CD14-positive monocyte (primary cell): Measurements from ENCODE around the gene CSH1. TPM values are rescaled to one million over a fixed set of nuclear protein-coding genes. Genes with fewer than 3 reads are reported as not detected.
A peak's percentile ranks its signal among the peaks of the same experiment; 100 is the strongest.

Experiments
- DNase-seq, 3 donors: peaks; one replicate each; pipeline ENCODE4 v3.0.0-alpha.2; 2011 to 2022
- H2AFZ ChIP-seq: 2 replicates; pipeline ENCODE4 v1.6.0; 2012; ENCODE audit warnings: mild to moderate bottlenecking, low read depth, low read length, inconsistent platforms; ENCODE audit not compliant: insufficient read depth, poor library complexity, severe bottlenecking
- H3K27ac ChIP-seq, 2 donors: 1 replicate in 1 of 2; 2 replicates in 1 of 2; pipeline ENCODE4 v1.5.1; 2012 to 2013; ENCODE audit warnings: low read length in 2 of 2, control low read depth in 1 of 2, inconsistent platforms in 1 of 2, low read depth in 1 of 2, mild to moderate bottlenecking in 1 of 2
- H3K27me3 ChIP-seq, 2 donors: one replicate each; pipeline versions ENCODE4 v1.6.0 to v1.6.1; 2011 to 2013; ENCODE audit warnings: low read length in 2 of 2; ENCODE audit not compliant: control insufficient read depth in 2 of 2, insufficient read depth in 2 of 2
- H3K36me3 ChIP-seq, 2 donors: replicated peaks in 1 of 2; 1 replicate in 1 of 2; 2 replicates in 1 of 2; pipeline versions ENCODE4 v1.5.1 to v1.6.1; 2012 to 2013; ENCODE audit warnings: low read length in 2 of 2, control low read depth in 1 of 2, inconsistent platforms in 1 of 2, mild to moderate bottlenecking in 1 of 2; ENCODE audit not compliant: insufficient read depth in 2 of 2, control insufficient read depth in 1 of 2
- H3K4me1 ChIP-seq, 2 donors: 1 replicate in 1 of 2; 2 replicates in 1 of 2; pipeline versions ENCODE4 v1.5.1 to v1.6.1; 2012 to 2013; ENCODE audit warnings: low read length in 2 of 2, control low read depth in 1 of 2, inconsistent platforms in 1 of 2, mild to moderate bottlenecking in 1 of 2, moderate library complexity in 1 of 2; ENCODE audit not compliant: insufficient read depth in 2 of 2, control insufficient read depth in 1 of 2
- H3K4me2 ChIP-seq: replicated peaks from 2 replicates; pipeline ENCODE3; 2012; ENCODE audit warnings: low read length, moderate library complexity, mild to moderate bottlenecking; ENCODE audit not compliant: poor library complexity, severe bottlenecking; ENCODE audit errors: extremely low read depth
- H3K4me3 ChIP-seq, 3 experiments: fragments of 200-600 bp in 1 of 3; sonication (generic) in 1 of 3; replicated peaks in 1 of 3; 1 replicate in 2 of 3; 2 replicates in 1 of 3; pipeline ENCODE4 v1.5.1; 2011 to 2013; ENCODE audit warnings: low read length in 3 of 3, mild to moderate bottlenecking in 3 of 3, control low read depth in 2 of 3, low read depth in 2 of 3, inconsistent platforms in 1 of 3, moderate library complexity in 1 of 3
- H3K79me2 ChIP-seq: 2 replicates; pipeline ENCODE4 v1.6.0; 2012; ENCODE audit warnings: mild to moderate bottlenecking, control low read depth, inconsistent platforms, low read length, moderate library complexity; ENCODE audit not compliant: insufficient read depth
- H3K9ac ChIP-seq: 2 replicates; pipeline ENCODE4 v1.6.0; 2017; ENCODE audit warnings: low read length, mild to moderate bottlenecking; ENCODE audit not compliant: insufficient read depth, poor library complexity, severe bottlenecking
- H3K9me3 ChIP-seq, 2 donors: replicated peaks in 1 of 2; 1 replicate in 1 of 2; 2 replicates in 1 of 2; pipeline versions ENCODE4 v1.5.1 to v1.6.1; 2012 to 2013; ENCODE audit warnings: low read length in 2 of 2, control low read depth in 1 of 2; ENCODE audit not compliant: control insufficient read depth in 1 of 2, insufficient read depth in 1 of 2
- H4K20me1 ChIP-seq: 2 replicates; pipeline ENCODE4 v1.6.0; 2012; ENCODE audit warnings: mild to moderate bottlenecking, low read length, control low read depth, moderate library complexity; ENCODE audit not compliant: insufficient read depth
- H3K27ac Mint-ChIP-seq, 7 donors: one replicate each; pipeline ENCODE4 v1.8.0; 2020; ENCODE audit warnings: mild to moderate bottlenecking in 7 of 7, mixed read lengths in 7 of 7, moderate library complexity in 6 of 7, inconsistent platforms in 2 of 7
- H3K27me3 Mint-ChIP-seq, 3 donors: one replicate each; pipeline ENCODE4 v1.8.0; 2021 to 2022; ENCODE audit warnings: low read depth in 3 of 3, mild to moderate bottlenecking in 3 of 3, mixed read lengths in 3 of 3, moderate library complexity in 3 of 3, inconsistent platforms in 1 of 3
- H3K36me3 Mint-ChIP-seq, 2 donors: one replicate each; pipeline ENCODE4 v1.8.0; 2020; ENCODE audit warnings: mixed read lengths in 2 of 2, inconsistent platforms in 1 of 2, mild to moderate bottlenecking in 1 of 2
- H3K4me1 Mint-ChIP-seq: one replicate; pipeline ENCODE4 v1.8.0; 2020; ENCODE audit warnings: mild to moderate bottlenecking, mixed read lengths
- H3K4me3 Mint-ChIP-seq, 2 donors: one replicate each; pipeline ENCODE4 v1.8.0; 2020; ENCODE audit warnings: mild to moderate bottlenecking in 2 of 2, mixed read lengths in 2 of 2, moderate library complexity in 1 of 2
- H3K9me3 Mint-ChIP-seq, 7 donors: one replicate each; pipeline ENCODE4 v1.8.0; 2020 to 2022; ENCODE audit warnings: mixed read lengths in 7 of 7, mild to moderate bottlenecking in 6 of 7, moderate library complexity in 6 of 7, inconsistent platforms in 2 of 7
- CTCF ChIP-seq: fragments of 200-600 bp; IDR thresholded peaks from one replicate; pipeline ENCODE4 v1.8.0; 2022; ENCODE audit warnings: antibody characterized with exemption, mild to moderate bottlenecking
- WGBS: methylation state at CpG from one replicate; pipeline ENCODE4 v1.1.5; 2013; ENCODE audit warnings: missing lambda C conversion rate; ENCODE audit not compliant: insufficient coverage; 5-methylcytosine and 5-hydroxymethylcytosine counted together
- intact Hi-C, 2 donors: fragments of 100-400 bp; cut with micrococcal nuclease; formaldehyde crosslinking; loops; one replicate each; pipeline versions ENCODE4 v1.15.0 to v1.15.1; 2023
- polyA plus RNA-seq, 3 donors: library from polyadenylated mRNA; depleted of rRNA in 1 of 3; unstranded in 2 of 3; stranded (reverse) in 1 of 3; fragments of 300-500 nt in 2 of 3; fragments of >200 nt in 1 of 3; fragmentation: Illumina TruSeq in 2 of 3; gene quantifications; 1 replicate in 2 of 3; 2 replicates in 1 of 3; pipeline ENCODE4 v1.2.3, GENCODE V29; 2012 to 2021

CSH1 gene
- polyA plus RNA-seq, 3 donors = not detected

GRCh38 chr17:63930951-63931575, 34.7 kb upstream of the CSH1 start:
- TF ChIP-seq CTCF = no peak
- Mint-ChIP-seq H3K9me3 (peaks cover 0 to 2% (median 0%) of the 10 kb centered on the region in 7 donors), H3K4me3 (peak overlapping the region; percentile 73 to 90), H3K4me1 (peaks cover 33% of the 10 kb centered on the region), H3K36me3 (peaks cover 4 to 5% of the 10 kb centered on the region in 2 donors), H3K27me3 (peaks cover 4 to 16% (median 9%) of the 10 kb centered on the region in 3 donors), H3K27ac (peak overlapping the region in 5 of 7 donors; percentile 45 to 80 (median 70))
- peak overlapping the region; percentile 78 for H2AFZ ChIP-seq
- H3K4me2 ChIP-seq = peak overlapping the region; percentile 62
- H4K20me1 ChIP-seq = no peaks in the 10 kb centered on the region
- H3K27ac ChIP-seq = peak overlapping the region in 1 of 2 donors; percentile 9
- DNase-seq = peak; percentile 67 to 72 (median 71)
- H3K4me3 ChIP-seq = peak overlapping the region; percentile 11 to 62 (median 35)
- H3K4me1 ChIP-seq = peaks cover 30 to 37% of the 10 kb centered on the region in 2 donors
- H3K9me3 ChIP-seq = no peaks in the 10 kb centered on the region
- peaks cover 0 to 8% of the 10 kb centered on the region in 2 donors for H3K36me3 ChIP-seq
- peak overlapping the region; percentile 10 for H3K9ac ChIP-seq
- H3K27me3 ChIP-seq = no peaks in the 10 kb centered on the region
- 52% methylated on average over 9 of the region's 16 CpGs for WGBS
- no peaks in the 10 kb centered on the region for H3K79me2 ChIP-seq
- intact Hi-C loops = no loop called here

DNA sequence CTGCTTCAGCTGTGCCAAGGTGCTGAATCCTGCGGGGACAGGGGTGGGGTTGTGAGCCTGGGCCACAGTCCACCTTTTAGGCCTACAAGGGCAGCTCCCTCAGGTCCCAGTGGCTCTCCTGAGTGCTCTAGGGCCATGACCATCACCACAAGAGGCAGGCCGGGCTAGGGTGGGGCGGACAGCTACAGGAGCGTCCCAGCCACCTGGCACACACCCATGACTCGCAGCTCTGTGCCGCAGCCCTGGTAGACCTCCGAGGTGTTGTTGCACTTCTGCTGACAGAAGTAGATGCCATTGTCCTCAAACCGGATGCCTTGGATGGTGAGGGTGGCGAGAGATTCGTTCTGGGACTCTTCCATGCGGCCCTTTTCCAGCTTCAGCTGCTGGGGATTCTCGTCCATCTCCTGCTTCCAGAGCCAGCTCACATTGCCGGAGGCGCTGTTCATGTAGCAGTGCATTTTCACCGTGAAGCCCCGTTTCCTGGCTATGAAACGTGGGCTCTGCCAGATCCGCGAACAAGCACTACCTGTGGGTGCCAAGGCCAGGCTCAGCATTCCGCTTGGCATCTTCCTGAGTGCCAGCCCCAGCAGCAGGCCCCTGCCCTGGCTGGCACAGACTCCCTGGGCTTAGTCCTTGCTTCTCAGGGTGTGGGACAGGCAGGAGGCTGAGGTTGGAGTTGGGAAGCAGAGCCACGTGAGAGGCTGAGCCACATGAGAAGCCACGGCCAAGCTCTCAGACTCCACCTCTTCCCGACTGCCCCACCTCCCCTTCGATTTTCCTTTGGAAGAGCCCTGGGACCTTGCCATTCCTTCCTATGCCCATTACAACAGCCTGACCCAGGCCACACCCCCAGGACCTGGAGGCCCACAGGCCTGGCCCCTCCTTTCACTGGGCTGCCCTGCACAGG, 33.7 kb upstream of the CSH1 start:
- no peak overlapping the region for H2AFZ ChIP-seq
- H3K4me2 ChIP-seq = peak overlapping the region; percentile 62
- H3K9me3 Mint-ChIP-seq = peaks cover 0 to 2% (median 0%) of the 10 kb centered on the region in 7 donors
- no peak overlapping the region for H3K27ac Mint-ChIP-seq
- peaks cover 30 to 34% of the 10 kb centered on the region in 2 donors for H3K4me1 ChIP-seq
- peak overlapping the region in 1 of 2 donors; percentile 73 for H3K4me3 Mint-ChIP-seq
- intact Hi-C loops = loop anchor here in 1 of 2 donors (10.0 kb wide), 1 partner anchor 355 kb away; no protein-coding TSS in a partner anchor
- peaks cover 33% of the 10 kb centered on the region for H3K4me1 Mint-ChIP-seq
- no peaks in the 10 kb centered on the region for H3K9me3 ChIP-seq
- no peak overlapping the region for H3K9ac ChIP-seq
- no peaks in the 10 kb centered on the region for H4K20me1 ChIP-seq
- no peak for TF ChIP-seq CTCF
- H3K4me3 ChIP-seq = peak overlapping the region in 1 of 3 experiments; percentile 62
- H3K27me3 Mint-ChIP-seq = peaks cover 4 to 16% (median 6%) of the 10 kb centered on the region in 3 donors
- WGBS = 95% methylated on average over 23 of the region's 24 CpGs
- no peak for DNase-seq
- peaks cover 4 to 5% of the 10 kb centered on the region in 2 donors for H3K36me3 Mint-ChIP-seq
- H3K27ac ChIP-seq = no peak overlapping the region
- peaks cover 0 to 8% of the 10 kb centered on the region in 2 donors for H3K36me3 ChIP-seq
- H3K27me3 ChIP-seq = no peaks in the 10 kb centered on the region
- no peaks in the 10 kb centered on the region for H3K79me2 ChIP-seq
